K562 (cell line): ENCODE measurements around the gene TM4SF4. TPM values are rescaled to one million over a fixed set of nuclear protein-coding genes. Genes with fewer than 3 reads are reported as not detected.

ENCODE experiments used
- PYGO2 ChIP-seq: fragments of 450-650 bp; IDR thresholded peaks from 2 replicates; pipeline ENCODE4 v1.6.1; 2016; ENCODE audit warnings: mild to moderate bottlenecking, missing genetic modification characterization, moderate library complexity, missing compliant biosample characterization
- ZNF347 ChIP-seq: fragments of 450-650 bp; formaldehyde crosslinking; IDR thresholded peaks from 2 replicates; pipeline ENCODE4 v1.4.0; 2020; ENCODE audit warnings: low read depth, mild to moderate bottlenecking, moderate library complexity
- polyA plus RNA-seq, 8 experiments: library from polyadenylated mRNA; depleted of rRNA in 4 of 8; stranded (reverse) in 5 of 8; unstranded in 3 of 8; fragments of >200 nt; fragmentation: Nextera tagmentation in 2 of 8; fragmentation: Illumina TruSeq in 1 of 8; extraction: Ambion mirVana in 2 of 8; extraction: Trizol in 1 of 8; gene quantifications; 2 replicates each; pipeline versions ENCODE4 v1.2.1 to v1.2.3, GENCODE V29; 2011 to 2014; ENCODE audit warnings: inconsistent platforms in 1 of 8, missing spikeins in 1 of 8
- total RNA-seq, 7 experiments: library from RNA; depleted of rRNA in 6 of 7; stranded (reverse); fragments of >200 nt in 6 of 7; fragmentation: Illumina TruSeq in 2 of 7; extraction: Trizol in 2 of 7; gene quantifications; 2 replicates each; pipeline versions ENCODE4 v1.2.1 to v1.2.3, GENCODE V29; 2011 to 2021; ENCODE audit warnings: low replicate concordance in 1 of 7
- TF ChIP-seq, protein P1 (sequence below): fragments of 450-650 bp; IDR thresholded peaks from 2 replicates; pipeline ENCODE4 v1.6.1; 2016; ENCODE audit warnings: mild to moderate bottlenecking, moderate library complexity

The TM4SF4 gene
- total and polyA plus RNA-seq, 9 of the 15 experiments (the other 6 are each of a cell fraction or from before 2014, with no cell fraction given), result 0.31 TPM; not detected in 8

DNA sequence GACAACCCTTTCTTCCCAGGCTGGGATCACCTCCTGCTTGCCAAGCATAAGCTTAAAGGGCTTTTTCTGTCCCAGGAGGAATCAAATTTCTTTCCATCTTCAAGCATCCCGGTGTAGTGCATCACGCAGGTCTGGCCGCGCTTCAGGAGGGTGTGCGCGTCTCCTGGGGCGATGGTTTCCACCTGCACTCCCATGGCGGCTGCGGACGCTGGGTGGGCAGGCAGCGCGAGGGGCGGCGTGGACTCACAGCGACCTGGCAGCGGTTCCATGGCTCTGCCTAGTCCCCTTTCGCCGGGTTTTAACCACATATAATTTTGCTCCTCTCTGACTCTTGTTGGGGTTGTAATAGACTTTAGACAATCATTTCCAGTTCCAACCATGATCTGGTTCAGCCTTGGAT lies 10.6 kb upstream of the TM4SF4 start (continued):
- TF ChIP-seq, protein P1, sequence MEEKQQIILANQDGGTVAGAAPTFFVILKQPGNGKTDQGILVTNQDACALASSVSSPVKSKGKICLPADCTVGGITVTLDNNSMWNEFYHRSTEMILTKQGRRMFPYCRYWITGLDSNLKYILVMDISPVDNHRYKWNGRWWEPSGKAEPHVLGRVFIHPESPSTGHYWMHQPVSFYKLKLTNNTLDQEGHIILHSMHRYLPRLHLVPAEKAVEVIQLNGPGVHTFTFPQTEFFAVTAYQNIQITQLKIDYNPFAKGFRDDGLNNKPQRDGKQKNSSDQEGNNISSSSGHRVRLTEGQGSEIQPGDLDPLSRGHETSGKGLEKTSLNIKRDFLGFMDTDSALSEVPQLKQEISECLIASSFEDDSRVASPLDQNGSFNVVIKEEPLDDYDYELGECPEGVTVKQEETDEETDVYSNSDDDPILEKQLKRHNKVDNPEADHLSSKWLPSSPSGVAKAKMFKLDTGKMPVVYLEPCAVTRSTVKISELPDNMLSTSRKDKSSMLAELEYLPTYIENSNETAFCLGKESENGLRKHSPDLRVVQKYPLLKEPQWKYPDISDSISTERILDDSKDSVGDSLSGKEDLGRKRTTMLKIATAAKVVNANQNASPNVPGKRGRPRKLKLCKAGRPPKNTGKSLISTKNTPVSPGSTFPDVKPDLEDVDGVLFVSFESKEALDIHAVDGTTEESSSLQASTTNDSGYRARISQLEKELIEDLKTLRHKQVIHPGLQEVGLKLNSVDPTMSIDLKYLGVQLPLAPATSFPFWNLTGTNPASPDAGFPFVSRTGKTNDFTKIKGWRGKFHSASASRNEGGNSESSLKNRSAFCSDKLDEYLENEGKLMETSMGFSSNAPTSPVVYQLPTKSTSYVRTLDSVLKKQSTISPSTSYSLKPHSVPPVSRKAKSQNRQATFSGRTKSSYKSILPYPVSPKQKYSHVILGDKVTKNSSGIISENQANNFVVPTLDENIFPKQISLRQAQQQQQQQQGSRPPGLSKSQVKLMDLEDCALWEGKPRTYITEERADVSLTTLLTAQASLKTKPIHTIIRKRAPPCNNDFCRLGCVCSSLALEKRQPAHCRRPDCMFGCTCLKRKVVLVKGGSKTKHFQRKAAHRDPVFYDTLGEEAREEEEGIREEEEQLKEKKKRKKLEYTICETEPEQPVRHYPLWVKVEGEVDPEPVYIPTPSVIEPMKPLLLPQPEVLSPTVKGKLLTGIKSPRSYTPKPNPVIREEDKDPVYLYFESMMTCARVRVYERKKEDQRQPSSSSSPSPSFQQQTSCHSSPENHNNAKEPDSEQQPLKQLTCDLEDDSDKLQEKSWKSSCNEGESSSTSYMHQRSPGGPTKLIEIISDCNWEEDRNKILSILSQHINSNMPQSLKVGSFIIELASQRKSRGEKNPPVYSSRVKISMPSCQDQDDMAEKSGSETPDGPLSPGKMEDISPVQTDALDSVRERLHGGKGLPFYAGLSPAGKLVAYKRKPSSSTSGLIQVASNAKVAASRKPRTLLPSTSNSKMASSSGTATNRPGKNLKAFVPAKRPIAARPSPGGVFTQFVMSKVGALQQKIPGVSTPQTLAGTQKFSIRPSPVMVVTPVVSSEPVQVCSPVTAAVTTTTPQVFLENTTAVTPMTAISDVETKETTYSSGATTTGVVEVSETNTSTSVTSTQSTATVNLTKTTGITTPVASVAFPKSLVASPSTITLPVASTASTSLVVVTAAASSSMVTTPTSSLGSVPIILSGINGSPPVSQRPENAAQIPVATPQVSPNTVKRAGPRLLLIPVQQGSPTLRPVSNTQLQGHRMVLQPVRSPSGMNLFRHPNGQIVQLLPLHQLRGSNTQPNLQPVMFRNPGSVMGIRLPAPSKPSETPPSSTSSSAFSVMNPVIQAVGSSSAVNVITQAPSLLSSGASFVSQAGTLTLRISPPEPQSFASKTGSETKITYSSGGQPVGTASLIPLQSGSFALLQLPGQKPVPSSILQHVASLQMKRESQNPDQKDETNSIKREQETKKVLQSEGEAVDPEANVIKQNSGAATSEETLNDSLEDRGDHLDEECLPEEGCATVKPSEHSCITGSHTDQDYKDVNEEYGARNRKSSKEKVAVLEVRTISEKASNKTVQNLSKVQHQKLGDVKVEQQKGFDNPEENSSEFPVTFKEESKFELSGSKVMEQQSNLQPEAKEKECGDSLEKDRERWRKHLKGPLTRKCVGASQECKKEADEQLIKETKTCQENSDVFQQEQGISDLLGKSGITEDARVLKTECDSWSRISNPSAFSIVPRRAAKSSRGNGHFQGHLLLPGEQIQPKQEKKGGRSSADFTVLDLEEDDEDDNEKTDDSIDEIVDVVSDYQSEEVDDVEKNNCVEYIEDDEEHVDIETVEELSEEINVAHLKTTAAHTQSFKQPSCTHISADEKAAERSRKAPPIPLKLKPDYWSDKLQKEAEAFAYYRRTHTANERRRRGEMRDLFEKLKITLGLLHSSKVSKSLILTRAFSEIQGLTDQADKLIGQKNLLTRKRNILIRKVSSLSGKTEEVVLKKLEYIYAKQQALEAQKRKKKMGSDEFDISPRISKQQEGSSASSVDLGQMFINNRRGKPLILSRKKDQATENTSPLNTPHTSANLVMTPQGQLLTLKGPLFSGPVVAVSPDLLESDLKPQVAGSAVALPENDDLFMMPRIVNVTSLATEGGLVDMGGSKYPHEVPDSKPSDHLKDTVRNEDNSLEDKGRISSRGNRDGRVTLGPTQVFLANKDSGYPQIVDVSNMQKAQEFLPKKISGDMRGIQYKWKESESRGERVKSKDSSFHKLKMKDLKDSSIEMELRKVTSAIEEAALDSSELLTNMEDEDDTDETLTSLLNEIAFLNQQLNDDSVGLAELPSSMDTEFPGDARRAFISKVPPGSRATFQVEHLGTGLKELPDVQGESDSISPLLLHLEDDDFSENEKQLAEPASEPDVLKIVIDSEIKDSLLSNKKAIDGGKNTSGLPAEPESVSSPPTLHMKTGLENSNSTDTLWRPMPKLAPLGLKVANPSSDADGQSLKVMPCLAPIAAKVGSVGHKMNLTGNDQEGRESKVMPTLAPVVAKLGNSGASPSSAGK, result no peak
- TF ChIP-seq ZNF347 (CRISPR knock-in tag), result no peak
- TF ChIP-seq PYGO2, result no peak
